Right ventricle myocardium superior (tissue), 1 donor: ENCODE results near the gene JPH4. TPM values are rescaled to one million over a fixed set of nuclear protein-coding genes. Genes with fewer than 3 reads are reported as not detected.
"Not testable (repeated sequence)": the region's sequence is repeated elsewhere in the genome, so short reads cannot be mapped to it uniquely, and the experiment has no call there.

Experiments used
- ATAC-seq: fragments of 200-7000 bp; cut with Tn5 transposase; one replicate; pipeline ENCODE4 v1.9.1; 2020; ENCODE audit warnings: mild to moderate bottlenecking; ENCODE audit not compliant: poor library complexity
- DNase-seq: peaks from one replicate; pipeline ENCODE4 v3.0.0-alpha.2; 2020
- intact Hi-C: fragments of 100-400 bp; cut with DNase I; formaldehyde crosslinking; loops from one replicate; pipeline ENCODE4 v1.11.2; 2022
- total RNA-seq: library from RNA; stranded (reverse); fragmentation: NEBNext Ultra II Directional; extraction: Animal tissue kit (Norgen Biotek cat#: 25700); gene quantifications from one replicate; pipeline ENCODE4 v1.2.1, GENCODE V29; 2021
- donor health status: DM: no; HTN: yes; CAD: no; lungs with severe emphysema.

Gene JPH4
- total RNA-seq, 1 donor from 2014 or later: 0.13 TPM

DNA sequence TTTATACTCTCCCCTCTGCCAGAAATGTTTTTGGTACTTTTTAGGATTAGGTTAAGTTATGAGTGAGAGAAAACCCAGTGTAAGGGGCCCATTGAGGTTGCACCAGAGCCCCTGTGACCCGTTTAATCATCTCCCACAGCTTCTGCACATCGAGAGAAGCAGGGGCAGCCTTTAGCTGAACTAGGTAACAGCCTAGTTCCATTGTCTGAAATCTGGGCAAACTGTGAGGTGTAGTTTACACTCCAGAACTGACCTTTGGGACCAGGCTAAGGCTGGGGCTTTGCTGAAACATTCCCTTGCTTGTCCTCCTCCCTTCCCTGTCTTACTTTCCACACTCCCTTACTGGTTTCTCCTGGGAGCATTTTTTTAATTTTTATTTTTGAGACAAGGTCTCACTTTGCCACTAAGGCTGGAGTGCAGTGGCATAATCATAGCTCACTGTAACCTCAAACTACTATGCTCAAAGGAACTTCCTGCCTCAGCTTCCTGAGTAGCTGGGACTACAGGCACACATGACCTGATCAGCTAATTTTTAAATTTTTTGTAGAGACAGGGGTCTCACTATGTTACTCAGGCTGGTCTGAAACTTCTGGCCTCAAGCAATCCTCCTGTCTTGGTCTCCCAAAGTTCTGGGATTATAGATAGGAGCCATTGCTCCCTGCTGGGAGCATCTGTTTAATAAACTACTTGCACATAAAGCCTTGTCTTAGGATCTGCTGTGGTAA is 31.7 kb upstream of the JPH4 start:
- ATAC-seq (no peak), DNase-seq (no peak)
- intact Hi-C loops: no loop called here

DNA sequence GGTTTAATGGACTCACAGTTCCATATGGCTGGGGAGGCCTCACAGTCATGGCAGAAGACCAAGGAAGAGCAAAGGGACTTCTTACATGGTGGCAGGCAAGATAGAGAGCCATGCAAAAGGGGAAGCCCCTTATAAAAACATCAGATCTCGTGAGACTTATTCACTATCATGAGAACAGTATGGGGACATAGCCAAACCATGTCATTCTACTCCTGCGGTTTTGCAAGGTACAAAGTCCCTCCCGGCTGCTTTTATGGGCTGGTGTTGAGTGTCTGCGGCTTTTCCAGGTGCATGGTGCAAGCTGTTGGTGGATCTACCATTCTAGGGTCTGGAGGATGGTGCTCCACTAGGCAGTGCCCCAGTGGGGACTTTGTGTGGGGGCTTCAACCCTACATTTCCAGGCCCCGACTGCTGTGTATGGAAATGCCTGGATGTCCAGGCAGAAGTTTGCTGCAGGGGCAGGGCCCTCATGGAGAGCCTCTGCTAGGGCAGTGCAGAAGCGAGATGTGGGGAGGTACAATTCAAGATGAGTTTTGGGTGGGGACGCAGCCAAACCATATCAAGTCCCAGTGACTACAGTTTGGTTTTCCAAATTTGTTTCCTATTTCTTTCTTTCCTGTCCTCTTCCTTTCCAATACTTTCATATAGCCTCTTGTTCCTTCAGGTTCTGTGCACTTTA is 31.0 kb upstream of the JPH4 start:
- intact Hi-C loops, DNase-seq, ATAC-seq: not testable (repeated sequence)

GRCh38 chr14:23609001-23609400 is 30.4 kb upstream of the JPH4 start:
- intact Hi-C loops: no loop called here

DNA sequence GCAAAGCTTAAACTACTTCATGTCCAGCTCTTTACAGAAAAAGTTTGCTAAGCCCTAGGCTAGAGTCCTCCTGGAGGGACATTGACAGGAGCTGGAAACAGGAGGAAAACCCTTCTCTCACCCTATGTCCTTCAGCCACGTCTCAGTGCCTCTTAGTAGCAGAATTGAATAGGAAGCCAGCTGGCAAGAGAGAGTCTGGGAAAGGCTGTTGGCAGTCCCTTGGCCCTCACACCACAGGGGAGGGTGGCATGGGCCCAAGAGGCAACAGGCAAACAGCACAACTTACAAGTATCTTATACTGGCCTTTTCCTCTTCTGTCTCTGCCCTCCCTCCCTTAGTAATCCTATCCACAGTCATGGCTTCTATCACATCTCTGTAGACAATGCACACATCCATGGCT is 29.9 kb upstream of the JPH4 start:
- intact Hi-C loops: no loop called here

More at GRCh38 chr14:23609001-23609400, 30.4 kb upstream of the JPH4 start:
- DNase-seq: no peak
- ATAC-seq: no peak

DNA sequence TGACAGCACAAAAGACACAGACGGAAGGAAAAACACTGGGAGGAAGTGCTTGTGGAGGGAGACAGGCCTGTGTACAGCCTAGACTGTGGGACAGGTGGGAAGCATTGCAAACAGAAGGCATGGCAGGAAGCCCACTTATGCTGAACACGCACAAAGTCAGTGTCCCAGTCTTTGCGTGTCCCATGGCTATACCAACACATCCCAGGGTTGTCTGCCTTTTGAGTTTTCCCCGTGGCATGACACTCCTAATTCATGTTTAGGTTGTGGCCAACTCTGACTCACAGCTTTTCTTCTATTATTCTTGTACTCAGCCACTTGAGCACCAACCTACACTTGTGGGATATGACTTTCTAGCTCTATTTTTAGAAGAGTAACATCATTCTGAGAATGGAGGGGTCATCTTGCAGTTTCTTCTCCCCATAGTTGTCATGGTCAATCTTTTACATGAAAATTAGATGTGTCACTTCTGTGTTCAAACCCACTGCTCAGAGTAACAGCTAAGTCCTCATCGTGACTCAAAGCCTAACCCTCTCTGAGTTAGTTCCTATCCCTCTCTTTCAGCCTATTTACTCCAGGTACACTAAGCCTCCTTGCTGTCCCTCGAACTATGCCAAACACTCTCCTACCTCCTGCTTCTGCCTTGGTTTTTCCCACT is 27.5 kb upstream of the JPH4 start:
- intact Hi-C loops: no loop called here
- DNase-seq: no peak
- no peak for ATAC-seq

More for the DNA sequence above, 29.9 kb upstream of the JPH4 start:
- DNase-seq: peak; percentile 64
- ATAC-seq: peak; percentile 85

- no peak for ATAC-seq
- no peak for DNase-seq
- intact Hi-C loops: no loop called here
Observed at GRCh38 chr14:23604675-23605170, 26.1 kb upstream of the JPH4 start.

GRCh38 chr14:23604148-23604547 is 25.6 kb upstream of the JPH4 start:
- ATAC-seq (no peak), DNase-seq (no peak)
- intact Hi-C loops: no loop called here

DNA sequence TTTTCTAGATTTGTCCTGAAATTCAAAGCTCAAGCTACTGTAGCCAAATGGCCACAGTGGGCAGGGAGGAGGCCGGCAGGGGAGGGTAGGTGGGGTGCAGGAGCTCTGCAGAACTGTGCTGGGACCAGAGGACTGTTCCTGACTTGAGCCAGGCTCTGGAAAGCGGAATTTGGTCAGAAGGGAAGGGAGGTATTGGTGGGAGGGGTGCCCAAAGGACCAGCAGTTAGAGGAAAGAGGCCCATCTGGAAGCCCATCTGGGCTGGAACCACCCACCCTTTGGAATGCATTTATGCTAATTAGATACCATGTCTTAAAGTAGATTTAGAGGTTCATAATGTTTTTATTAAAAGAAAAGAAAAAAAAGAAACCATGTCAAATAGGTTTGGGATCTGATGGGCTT is 24.5 kb upstream of the JPH4 start:
- intact Hi-C loops: no loop called here
- DNase-seq (no peak), ATAC-seq (no peak)

- intact Hi-C loops: no loop called here
- ATAC-seq (peak; percentile 54), DNase-seq (no peak)
Observed at GRCh38 chr14:23602181-23603095, 23.8 kb upstream of the JPH4 start.

GRCh38 chr14:23601845-23602180 is 23.2 kb upstream of the JPH4 start:
- no peak for ATAC-seq
- intact Hi-C loops: no loop called here
- no peak for DNase-seq

DNA sequence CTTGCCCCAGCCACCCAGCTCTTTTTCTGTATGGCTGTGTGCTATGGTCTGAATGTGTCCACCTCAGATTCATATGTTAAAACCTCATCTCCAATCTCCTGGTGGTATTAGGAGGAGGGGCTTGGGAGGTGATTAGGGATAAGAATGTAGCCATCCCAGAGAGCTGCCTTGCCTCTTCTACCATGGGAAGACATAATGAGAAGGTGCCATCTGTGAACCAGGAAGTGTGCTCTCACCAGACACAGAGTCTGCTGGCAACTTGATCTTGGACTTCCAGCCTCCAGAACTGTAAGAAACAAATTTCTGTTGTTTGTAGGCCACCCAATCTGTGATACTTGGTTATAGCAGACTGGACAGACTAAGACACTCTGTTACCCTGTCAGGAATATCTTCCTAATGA is 22.8 kb upstream of the JPH4 start:
- DNase-seq (no peak), ATAC-seq (no peak)
- intact Hi-C loops: no loop called here

- intact Hi-C loops: no loop called here
- no peak for ATAC-seq
- no peak for DNase-seq
Observed at GRCh38 chr14:23600806-23601205, 22.2 kb upstream of the JPH4 start.

DNA sequence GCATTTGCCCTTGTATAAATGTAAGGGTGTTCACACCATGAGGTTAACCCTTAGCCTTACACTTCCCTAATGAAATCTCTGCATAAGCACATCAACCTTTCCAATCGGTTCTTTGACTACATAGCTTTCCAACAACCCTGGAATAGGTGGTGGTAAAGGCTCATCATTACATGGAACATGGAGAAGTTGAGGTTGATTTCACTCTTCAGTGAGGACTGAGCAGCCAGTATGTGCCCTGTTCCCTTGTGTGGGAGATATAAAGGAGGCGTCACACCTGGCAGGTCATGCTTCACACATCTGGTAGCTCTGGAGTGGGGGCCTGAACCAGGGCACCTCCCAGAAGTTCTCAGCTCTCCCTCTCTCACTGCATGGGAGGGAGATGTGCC is 21.7 kb upstream of the JPH4 start:
- ATAC-seq (no peak), DNase-seq (no peak)
- intact Hi-C loops: no loop called here

DNA sequence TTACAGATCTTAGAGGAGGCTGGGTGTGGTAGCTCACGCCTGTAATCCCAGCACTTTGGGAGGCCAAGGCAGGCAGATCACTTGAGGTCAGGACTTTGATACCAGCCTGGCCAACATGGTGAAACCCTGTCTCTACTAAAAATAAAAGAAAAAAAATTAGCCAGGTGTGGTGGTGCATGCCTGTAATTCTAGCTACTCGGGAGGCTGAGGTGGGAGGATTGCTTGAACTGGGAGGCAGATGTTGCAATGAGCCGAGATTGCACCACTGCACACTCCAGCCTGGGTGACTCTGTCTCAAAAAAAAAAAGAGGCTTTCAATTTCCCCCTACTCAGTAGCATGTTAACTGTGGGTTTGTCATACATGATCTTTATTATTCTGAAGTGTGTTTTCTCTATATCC is 15.6 kb upstream of the JPH4 start:
- intact Hi-C loops, DNase-seq, ATAC-seq: not testable (repeated sequence)

GRCh38 chr14:23590198-23590597 is 11.6 kb upstream of the JPH4 start:
- intact Hi-C loops: no loop called here
- no peak for ATAC-seq
- DNase-seq: no peak

DNA sequence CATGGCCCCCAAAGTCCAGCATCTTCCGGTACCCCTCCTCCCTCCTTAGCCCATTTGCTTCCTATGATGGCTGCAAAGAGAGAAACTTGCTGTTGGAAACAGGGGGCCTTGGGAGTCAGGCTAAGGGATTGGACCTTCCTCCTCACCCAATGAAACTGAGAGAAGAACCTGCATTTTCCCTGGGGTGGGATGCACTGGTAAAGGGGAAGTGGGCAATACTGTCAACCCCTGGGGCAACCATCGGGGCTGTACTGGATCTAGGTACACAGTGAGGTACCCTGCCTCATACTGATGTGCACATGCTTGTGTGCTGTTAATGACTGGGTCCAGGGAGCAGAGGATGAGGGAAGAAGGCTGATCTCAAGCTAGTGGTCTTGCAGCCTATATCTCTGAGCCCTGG is 11.0 kb upstream of the JPH4 start:
- intact Hi-C loops: loop anchor here (5.0 kb wide), 1 partner anchor 338 kb away; no protein-coding TSS in a partner anchor
- DNase-seq (no peak), ATAC-seq (no peak)

DNA sequence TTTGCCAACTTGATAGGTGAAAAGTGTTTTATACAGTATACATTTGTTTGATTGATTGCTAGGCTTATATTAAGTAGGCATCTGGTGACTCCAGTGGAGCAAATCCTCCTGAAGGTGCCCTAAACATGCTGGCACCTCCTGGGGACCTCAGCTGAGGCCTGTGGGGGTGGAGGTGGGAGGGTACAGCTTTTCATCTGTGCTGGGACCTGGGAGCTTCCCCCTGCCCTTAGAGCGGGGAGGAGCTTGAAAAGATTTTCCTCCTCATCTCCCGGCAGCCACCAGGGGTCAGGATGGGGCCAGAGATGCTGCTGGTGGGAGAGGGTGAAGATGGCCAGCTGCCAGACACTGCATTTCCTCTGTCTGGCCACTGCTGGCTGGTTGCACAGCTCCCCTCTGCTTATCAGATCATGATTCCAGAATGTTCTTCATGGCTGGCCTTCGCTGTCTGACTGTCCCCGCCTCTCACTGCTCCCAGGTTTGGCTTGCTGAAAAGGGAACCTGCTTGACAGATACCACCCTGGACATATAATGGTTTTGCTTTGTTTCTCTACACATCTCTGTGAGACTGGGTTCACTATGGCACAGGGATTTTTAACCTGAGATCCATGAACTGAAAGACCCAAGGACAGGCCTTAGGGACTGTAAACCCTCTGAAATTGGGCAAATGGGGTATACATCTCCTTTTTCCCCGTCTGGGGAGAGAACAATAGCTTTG is 10.5 kb upstream of the JPH4 start:
- DNase-seq (peak; percentile 91), ATAC-seq (peak; percentile 96)
- intact Hi-C loops: loop anchor here (5.0 kb wide), 1 partner anchor 338 kb away; no protein-coding TSS in a partner anchor
